ENCODE measurements around the gene GOLPH3L.
A peak's percentile ranks its signal among the peaks of the same experiment; 100 is the strongest.
"Not testable (repeated sequence)": the region's sequence is repeated elsewhere in the genome, so short reads cannot be mapped to it uniquely, and the experiment has no call there.

The GOLPH3L gene

GRCh38 chr1:150610576-150610975 lies 86.4 kb downstream of the GOLPH3L start:
- H3K27me3 ChIP-seq (ENCODE audit: control insufficient read depth, insufficient read depth, low read length): no peaks in the 10 kb centered on the region
- peaks cover 3% of the 10 kb centered on the region for H3K4me1 ChIP-seq (ENCODE audit: control insufficient read depth, insufficient read depth, low read length)
- H3K9ac ChIP-seq (ENCODE audit: low read depth, low read length): no peak overlapping the region
- H3K4me3 ChIP-seq (ENCODE audit: low read depth, low read length): no peak overlapping the region
- peaks cover 8% of the 10 kb centered on the region for H3K36me3 ChIP-seq (ENCODE audit: control insufficient read depth, insufficient read depth, low read length)
- H3K9me3 ChIP-seq (ENCODE audit: control insufficient read depth, insufficient read depth, low read length): no peaks in the 10 kb centered on the region

DNA sequence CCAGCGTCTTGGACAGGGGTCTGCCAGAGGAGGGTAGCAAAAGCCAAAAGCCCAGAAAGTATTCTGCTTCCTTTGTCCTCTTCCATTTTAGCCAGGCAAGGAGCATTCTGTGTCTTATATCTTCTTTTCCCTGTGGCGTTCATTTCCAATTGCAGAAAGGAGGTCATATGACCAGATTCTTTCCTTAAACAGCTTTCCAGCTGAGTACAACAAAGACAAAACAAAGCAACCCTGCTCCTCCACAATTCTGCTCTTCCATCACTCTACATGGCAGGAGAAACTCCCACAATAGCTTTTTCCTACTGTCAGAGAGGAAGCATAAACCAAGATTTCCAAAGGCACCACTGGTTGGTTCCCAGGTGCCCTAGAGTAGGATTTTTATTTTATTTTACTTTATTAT lies 87.2 kb downstream of the GOLPH3L start:
- H3K36me3 ChIP-seq (ENCODE audit: control insufficient read depth, insufficient read depth, low read length): peaks cover 8% of the 10 kb centered on the region
- H3K27me3 ChIP-seq (ENCODE audit: control insufficient read depth, insufficient read depth, low read length): no peaks in the 10 kb centered on the region
- H3K4me1 ChIP-seq (ENCODE audit: control insufficient read depth, insufficient read depth, low read length): peaks cover 5% of the 10 kb centered on the region
- H3K9ac ChIP-seq (ENCODE audit: low read depth, low read length): no peak overlapping the region
- no peaks in the 10 kb centered on the region for H3K9me3 ChIP-seq (ENCODE audit: control insufficient read depth, insufficient read depth, low read length)
- H3K4me3 ChIP-seq (ENCODE audit: low read depth, low read length): no peak overlapping the region

DNA sequence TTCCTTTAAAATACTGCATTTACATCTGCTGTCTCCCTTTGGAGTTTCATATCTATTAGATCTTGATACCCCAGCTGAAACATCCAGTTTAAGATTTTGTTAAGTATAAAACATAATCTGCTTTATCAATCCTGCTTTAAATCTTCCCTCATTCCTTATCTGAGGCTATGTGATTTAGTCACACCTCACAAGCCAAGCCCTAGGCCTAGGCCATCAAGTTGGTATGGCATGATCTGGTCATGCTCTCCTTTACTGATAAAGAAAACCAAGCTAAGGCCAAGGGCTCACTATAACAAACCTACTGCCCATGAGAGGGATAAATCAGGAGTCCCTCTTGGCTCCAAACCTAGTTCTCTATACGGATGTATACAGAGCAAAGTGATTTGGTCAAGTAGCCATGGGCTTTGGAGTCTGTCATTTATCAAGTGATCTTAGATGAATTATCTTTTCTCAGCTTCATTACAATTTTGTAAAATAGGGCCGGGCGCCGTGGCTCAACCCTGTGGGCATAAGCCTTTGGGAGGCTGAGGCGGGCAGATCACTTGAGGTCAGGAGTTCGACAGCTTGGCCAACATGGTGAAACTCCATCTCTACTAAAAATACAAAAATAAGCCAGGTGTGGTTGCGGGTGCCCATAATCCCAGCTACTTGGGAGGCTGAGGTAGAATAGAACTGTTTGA lies 90.4 kb downstream of the GOLPH3L start:
- Histone ChIP-seq H3K9me3 (ENCODE audit: control insufficient read depth, insufficient read depth, low read length) (no peaks in the 10 kb centered on the region), H3K36me3 (ENCODE audit: control insufficient read depth, insufficient read depth, low read length) (no peaks in the 10 kb centered on the region), H3K27me3 (ENCODE audit: control insufficient read depth, insufficient read depth, low read length) (no peaks in the 10 kb centered on the region), H3K4me1 (ENCODE audit: control insufficient read depth, insufficient read depth, low read length) (peaks cover 10% of the 10 kb centered on the region), H3K4me3 (ENCODE audit: low read depth, low read length) (no peak overlapping the region), H3K9ac (ENCODE audit: low read depth, low read length) (no peak overlapping the region)

- H3K4me3 ChIP-seq (ENCODE audit: low read depth, low read length); H3K9me3 ChIP-seq (ENCODE audit: control insufficient read depth, insufficient read depth, low read length); H3K27me3 ChIP-seq (ENCODE audit: control insufficient read depth, insufficient read depth, low read length); H3K36me3 ChIP-seq (ENCODE audit: control insufficient read depth, insufficient read depth, low read length); H3K9ac ChIP-seq (ENCODE audit: low read depth, low read length): not testable (repeated sequence)
- peaks cover 10% of the 10 kb centered on the region for H3K4me1 ChIP-seq (ENCODE audit: control insufficient read depth, insufficient read depth, low read length)
Observed at GRCh38 chr1:150605451-150605731, 91.6 kb downstream of the GOLPH3L start.

DNA sequence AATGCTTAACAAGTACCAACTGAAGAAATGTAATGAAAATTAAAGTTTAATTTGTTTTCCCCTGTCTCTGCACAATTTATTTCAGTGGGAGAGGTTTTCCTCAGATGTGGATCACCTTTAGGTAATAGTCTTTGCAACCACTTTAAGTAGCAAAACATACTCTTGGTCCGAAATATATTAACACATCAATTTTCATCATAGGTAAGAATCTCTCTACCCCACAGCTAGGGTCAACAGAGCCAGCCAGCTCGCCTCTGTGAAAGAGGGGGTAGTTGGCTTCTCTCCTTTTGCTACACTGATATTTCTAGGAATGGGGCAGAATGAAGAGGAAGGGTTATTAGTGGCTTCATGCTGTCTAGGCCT lies 92.7 kb downstream of the GOLPH3L start:
- H3K36me3 ChIP-seq (ENCODE audit: control insufficient read depth, insufficient read depth, low read length): no peaks in the 10 kb centered on the region
- H3K27me3 ChIP-seq (ENCODE audit: control insufficient read depth, insufficient read depth, low read length): no peaks in the 10 kb centered on the region
- H3K4me1 ChIP-seq (ENCODE audit: control insufficient read depth, insufficient read depth, low read length): peaks cover 10% of the 10 kb centered on the region
- H3K4me3 ChIP-seq (ENCODE audit: low read depth, low read length): peak overlapping the region; percentile 16
- H3K9me3 ChIP-seq (ENCODE audit: control insufficient read depth, insufficient read depth, low read length): no peaks in the 10 kb centered on the region
- H3K9ac ChIP-seq (ENCODE audit: low read depth, low read length): peak overlapping the region; percentile 19

- Histone ChIP-seq H3K4me3 (ENCODE audit: low read depth, low read length) (no peak overlapping the region), H3K9ac (ENCODE audit: low read depth, low read length) (no peak overlapping the region)
Observed at GRCh38 chr1:150603711-150604110, 93.2 kb downstream of the GOLPH3L start.

DNA sequence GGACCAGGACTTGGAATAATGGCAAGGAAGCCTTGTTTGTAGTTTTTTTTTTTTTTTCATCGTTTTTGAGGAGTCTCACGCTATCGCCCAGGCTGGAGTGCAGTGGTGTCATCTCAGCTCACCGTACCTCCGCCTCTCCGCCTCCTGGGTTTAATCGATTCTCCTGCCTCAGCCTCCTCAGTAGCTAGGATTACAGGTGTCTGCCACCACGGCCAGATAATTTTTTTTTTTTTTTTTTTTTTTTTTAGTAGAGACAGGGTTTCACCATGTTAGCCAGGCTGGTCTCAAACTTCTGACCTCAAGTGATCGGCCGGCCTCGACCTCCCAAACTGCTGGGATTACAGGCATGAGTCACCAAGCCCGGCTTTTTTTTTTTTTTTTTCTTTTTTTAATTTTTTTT lies 94.6 kb downstream of the GOLPH3L start:
- H3K36me3 ChIP-seq (ENCODE audit: control insufficient read depth, insufficient read depth, low read length); H3K9me3 ChIP-seq (ENCODE audit: control insufficient read depth, insufficient read depth, low read length); H3K27me3 ChIP-seq (ENCODE audit: control insufficient read depth, insufficient read depth, low read length); H3K9ac ChIP-seq (ENCODE audit: low read depth, low read length); H3K4me3 ChIP-seq (ENCODE audit: low read depth, low read length): not testable (repeated sequence)
- H3K4me1 ChIP-seq (ENCODE audit: control insufficient read depth, insufficient read depth, low read length): peaks cover 10% of the 10 kb centered on the region

More at GRCh38 chr1:150603711-150604110, 93.2 kb downstream of the GOLPH3L start:
- H3K27me3 ChIP-seq (ENCODE audit: control insufficient read depth, insufficient read depth, low read length): no peaks in the 10 kb centered on the region
- H3K4me1 ChIP-seq (ENCODE audit: control insufficient read depth, insufficient read depth, low read length): peaks cover 10% of the 10 kb centered on the region
- no peaks in the 10 kb centered on the region for H3K9me3 ChIP-seq (ENCODE audit: control insufficient read depth, insufficient read depth, low read length)
- no peaks in the 10 kb centered on the region for H3K36me3 ChIP-seq (ENCODE audit: control insufficient read depth, insufficient read depth, low read length)

DNA sequence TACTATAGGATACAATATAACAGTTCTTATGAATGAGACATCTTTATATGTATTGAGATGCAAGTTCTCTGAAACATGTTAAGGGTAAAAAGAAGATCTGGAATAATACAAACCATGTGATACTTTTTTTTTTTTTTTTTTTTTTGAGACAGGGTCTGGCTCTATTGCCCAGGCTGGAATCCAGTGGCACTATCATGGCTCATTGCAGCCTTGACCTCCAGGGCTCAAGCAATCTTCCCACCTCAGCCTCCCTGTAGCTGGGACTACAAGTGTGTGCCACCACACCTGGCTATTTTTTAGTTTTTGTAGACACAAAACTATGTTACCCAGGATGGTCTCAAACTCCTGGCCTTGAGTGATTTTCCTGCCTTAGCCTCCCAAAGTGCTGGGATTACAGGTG lies 95.4 kb downstream of the GOLPH3L start:
- H3K27me3 ChIP-seq (ENCODE audit: control insufficient read depth, insufficient read depth, low read length): no peaks in the 10 kb centered on the region
- no peak overlapping the region for H3K9ac ChIP-seq (ENCODE audit: low read depth, low read length)
- H3K4me3 ChIP-seq (ENCODE audit: low read depth, low read length): no peak overlapping the region
- H3K9me3 ChIP-seq (ENCODE audit: control insufficient read depth, insufficient read depth, low read length): no peaks in the 10 kb centered on the region
- peaks cover 10% of the 10 kb centered on the region for H3K4me1 ChIP-seq (ENCODE audit: control insufficient read depth, insufficient read depth, low read length)
- H3K36me3 ChIP-seq (ENCODE audit: control insufficient read depth, insufficient read depth, low read length): no peaks in the 10 kb centered on the region

DNA sequence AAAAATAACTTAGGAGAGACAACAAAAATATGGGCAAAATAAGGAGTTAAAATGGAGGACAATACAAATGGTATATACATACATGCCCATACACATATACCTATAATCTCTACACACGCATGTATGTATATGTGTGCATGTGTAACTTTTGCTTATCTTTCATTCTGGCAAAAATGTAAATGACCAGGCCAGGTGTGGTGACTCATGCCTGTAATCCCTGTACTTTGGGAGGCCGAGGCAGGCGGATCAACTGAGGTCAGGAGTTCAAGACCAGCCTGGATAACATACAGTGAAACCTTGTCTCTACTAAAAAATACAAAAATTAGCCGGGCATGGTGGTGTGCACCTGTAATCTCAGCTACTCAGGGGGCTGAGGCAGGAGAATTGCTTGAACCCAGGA lies 98.6 kb downstream of the GOLPH3L start:
- H3K4me3 ChIP-seq (ENCODE audit: low read depth, low read length); H3K36me3 ChIP-seq (ENCODE audit: control insufficient read depth, insufficient read depth, low read length); H3K27me3 ChIP-seq (ENCODE audit: control insufficient read depth, insufficient read depth, low read length); H3K4me1 ChIP-seq (ENCODE audit: control insufficient read depth, insufficient read depth, low read length); H3K9ac ChIP-seq (ENCODE audit: low read depth, low read length); H3K9me3 ChIP-seq (ENCODE audit: control insufficient read depth, insufficient read depth, low read length): not testable (repeated sequence)

GRCh38 chr1:150596976-150597375 lies 100.0 kb downstream of the GOLPH3L start:
- H3K9me3 ChIP-seq (ENCODE audit: control insufficient read depth, insufficient read depth, low read length): no peaks in the 10 kb centered on the region
- no peaks in the 10 kb centered on the region for H3K4me1 ChIP-seq (ENCODE audit: control insufficient read depth, insufficient read depth, low read length)
- H3K36me3 ChIP-seq (ENCODE audit: control insufficient read depth, insufficient read depth, low read length): no peaks in the 10 kb centered on the region
- H3K27me3 ChIP-seq (ENCODE audit: control insufficient read depth, insufficient read depth, low read length): no peaks in the 10 kb centered on the region
- H3K9ac ChIP-seq (ENCODE audit: low read depth, low read length): no peak overlapping the region
- H3K4me3 ChIP-seq (ENCODE audit: low read depth, low read length): no peak overlapping the region
